CD4-positive, alpha-beta T cell treated with Interleukin-15 for 1 hour (primary cell): ENCODE results near the gene CTU2.

Source experiments
- DNase-seq: peaks from one replicate; pipeline ENCODE4 v3.0.0-alpha.2; 2020

Gene CTU2

DNA sequence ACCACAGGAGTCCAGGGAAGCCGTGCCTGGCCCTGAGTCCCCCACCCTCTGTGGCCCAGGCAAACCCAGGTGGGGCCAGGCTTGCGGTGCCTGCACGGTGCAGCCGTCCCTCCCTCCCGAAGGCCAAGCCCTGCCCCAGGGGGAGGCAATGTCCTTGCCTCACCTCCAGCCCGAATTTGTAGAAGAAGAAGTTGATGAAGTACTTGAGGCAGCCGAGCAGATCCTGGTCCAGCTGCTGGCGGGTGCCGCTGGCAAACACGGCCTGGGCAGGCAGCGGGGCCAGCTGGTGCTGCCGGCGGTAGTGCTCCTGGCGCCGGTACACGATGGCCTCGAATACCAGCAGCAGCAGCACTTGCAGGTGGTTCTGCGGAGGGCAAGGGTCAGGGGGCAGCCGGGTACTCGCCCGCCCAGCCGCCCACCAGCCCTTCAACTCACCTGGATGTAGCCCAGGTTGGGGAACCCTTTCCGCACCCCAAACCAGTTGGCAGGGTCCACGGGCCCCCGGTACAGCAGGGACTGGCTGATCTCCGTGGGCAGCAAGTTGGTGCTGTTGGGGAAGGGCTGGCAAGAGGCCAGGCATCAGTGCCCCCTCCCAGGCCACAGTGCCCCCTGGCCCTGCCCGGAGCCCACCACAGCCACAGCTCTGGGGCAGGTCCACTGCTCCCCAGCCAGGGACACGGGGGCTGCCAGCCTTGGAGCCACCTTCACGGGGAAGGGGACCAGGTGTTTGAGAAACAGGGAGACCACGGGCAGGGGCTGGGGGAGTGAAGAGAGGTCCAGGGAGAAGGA is 26.1 kb downstream of the CTU2 start:
- no peak for DNase-seq

DNA sequence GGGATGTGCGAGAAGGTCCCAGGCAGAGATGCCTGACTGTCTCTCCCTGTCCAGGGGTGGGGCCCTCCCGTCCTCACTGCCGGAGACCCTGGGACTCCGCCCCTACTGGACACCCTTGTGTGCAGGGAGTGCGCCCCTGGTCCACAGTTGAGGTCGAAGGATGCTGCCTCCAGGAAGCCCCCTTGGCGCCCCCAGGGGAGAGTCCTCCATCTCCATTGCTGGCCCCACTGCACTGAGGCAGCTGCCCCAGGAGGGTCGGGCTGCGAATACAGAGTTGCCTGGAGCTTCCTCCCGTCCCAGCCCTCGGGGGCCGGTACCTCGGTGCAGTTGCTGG is 26.6 kb downstream of the CTU2 start:
- no peak for DNase-seq

DNA sequence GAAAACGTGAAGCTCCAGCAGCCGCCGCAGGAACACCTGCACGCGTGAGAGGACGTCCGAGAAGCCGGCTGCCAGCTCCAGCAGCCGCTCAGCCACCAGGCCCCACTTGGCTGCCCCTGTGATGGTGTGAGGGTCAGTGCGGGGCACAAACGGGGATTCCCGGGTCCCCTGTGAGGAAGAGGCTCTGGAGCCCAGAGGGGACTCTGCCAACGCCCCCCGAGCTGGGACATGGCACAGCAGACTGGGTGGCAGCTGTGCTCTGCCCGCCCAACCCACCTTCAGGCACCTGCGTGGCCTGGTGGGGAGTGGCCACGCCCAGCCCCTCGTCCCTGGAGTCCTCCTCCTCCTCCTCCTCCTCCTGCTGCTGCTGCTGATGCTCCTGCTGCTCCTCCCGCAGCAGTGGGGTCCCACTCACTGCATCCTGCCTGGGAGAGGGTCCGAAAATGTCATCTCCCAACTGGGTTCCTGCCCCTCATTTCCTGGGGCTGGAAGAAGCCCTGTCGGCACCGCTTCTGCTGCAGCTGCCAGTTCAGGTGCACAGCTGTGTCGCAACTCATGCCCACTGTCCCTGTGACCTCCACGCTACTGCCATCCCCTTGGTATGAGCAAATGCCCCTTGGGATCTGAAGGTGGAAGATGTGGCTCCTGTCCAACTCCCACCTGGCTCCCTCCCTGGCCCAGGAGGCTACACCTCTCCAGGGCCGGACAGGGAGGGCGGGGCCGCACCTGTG is 27.5 kb downstream of the CTU2 start:
- no peak for DNase-seq

DNA sequence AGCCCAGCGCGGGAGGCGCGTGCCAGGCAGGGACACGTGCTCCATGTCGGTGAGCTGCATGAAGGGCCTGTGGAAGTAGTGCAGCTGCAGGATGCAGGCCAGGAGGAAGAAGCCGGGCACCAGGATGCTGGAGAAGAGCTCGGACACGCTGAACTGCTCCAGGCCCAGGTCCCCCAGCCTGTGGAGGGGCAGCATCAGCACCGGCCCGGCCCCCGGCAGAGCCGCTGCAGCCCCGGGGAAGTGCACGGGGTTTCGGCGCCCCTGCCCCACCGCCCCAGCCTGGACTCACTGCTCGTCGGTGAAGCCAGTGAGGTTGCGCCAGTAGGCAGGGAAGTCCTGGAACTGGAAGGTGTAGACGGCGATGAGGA is 28.0 kb downstream of the CTU2 start:
- DNase-seq = no peak

DNA sequence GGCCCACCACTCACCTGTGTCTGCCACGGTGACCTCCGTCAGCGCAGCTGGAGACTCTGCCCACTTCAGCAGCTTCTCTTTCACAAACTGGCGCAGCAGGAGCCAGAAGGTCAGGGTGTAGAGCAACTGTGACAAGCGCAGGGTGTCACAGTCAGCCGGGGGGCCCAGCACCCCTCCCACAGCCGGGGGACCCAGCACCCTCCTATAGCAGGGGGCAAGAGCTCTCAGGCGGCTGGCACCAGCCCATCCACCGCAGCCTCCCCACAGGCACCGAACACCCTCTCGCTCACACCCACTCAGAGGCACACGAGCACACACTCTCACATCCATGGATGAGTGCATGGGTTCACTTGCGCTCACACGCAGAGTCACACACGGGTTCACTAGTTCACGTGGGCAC is 28.8 kb downstream of the CTU2 start:
- DNase-seq = no peak

DNA sequence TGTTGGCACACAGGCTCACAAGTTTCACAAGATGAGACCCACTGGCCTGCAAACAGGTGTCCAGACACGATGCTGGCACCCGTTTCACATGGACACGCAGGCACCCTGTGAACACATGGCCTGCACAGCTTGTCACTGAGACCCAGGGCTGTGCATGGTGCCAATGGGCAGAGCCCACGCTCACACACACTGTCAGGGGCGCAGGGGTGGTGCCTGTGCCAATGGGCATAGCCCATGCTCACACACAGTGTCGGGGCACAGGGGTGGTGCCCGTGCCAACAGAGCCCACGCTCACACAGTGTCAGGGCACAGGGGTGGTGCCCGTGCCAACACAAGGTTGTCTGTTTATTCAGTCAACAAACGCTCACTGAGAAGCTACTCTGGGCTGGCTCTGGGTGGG is 29.3 kb downstream of the CTU2 start:
- DNase-seq = no peak

DNA sequence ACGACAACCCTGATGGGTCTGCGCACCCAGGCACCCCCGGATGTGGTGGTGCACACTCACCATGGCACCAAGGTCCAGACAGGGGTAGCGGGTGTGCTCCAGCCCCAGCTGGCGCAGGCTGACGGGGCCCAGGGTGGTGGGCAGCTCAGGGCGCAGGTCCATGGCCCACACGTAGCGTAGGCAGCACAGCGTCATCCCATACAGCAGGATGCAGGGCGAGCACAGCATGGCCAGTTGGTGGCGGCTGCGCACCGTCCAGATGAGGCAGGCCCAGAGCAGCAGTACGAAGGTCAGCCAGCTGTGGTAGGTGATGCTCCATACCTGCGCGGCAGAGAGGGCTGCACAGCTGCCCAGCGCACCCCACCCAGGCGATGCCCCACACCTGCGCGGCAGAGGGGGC is 29.8 kb downstream of the CTU2 start:
- no peak for DNase-seq

DNA sequence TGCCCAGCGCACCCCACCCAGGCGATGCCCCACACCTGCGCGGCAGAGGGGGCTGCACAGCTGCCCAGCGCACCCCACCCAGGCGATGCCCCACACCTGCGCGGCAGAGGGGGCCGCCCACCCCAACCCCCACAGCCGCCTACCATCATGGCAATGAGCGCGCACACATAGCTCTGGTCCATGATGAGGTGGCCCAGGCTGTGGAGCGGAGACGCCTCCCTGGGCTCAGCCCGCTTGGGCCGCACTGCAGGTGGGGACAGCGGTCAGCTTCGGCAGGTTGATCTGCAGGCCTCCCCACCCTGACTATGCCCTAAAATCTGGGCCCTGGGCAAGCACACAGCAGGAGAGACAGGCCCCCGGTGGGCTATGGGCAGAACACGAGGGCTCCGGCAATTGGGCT is 30.2 kb downstream of the CTU2 start:
- DNase-seq = no peak

DNA sequence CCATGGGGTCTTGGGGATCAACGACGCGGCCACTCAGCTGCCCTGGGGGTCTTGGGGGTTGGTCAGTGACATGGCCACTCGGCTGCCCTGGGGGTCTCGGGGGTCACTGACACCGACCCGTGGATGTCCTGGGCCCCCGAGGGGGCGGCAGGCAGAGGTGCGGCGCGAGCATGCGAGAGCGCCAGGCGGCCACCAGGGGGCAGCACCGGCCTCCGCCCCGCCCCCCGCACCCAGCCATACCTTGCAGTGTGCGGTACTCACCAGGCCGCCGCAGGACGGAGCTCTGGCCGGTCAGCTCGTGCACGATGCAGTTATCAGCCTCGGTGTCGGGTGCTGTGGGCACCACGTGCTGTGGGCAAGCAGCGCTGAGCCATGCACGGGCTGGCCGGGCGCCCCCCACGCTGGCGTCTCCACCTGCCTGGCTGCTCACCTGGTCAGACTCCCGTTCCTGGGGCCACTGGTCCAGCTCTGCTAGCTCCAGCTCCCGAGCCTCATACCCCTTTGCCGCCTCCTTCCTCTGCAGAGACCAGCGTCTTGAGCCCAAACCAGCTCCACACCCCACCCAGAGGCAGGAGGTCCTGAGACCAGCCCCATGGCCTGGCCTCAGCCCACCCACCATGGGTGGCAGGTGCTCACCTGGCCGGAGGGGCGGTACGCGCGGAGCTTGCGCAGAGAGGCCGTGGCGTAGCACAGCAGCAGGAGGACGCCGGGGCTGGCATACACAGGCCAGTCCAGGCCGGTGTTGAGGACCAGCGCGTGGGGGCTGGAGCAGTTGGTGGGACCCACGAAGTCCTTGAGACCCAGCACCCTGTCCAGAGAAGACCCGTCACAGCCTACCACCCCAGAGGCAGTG is 31.2 kb downstream of the CTU2 start:
- DNase-seq = peak; percentile 85

DNA sequence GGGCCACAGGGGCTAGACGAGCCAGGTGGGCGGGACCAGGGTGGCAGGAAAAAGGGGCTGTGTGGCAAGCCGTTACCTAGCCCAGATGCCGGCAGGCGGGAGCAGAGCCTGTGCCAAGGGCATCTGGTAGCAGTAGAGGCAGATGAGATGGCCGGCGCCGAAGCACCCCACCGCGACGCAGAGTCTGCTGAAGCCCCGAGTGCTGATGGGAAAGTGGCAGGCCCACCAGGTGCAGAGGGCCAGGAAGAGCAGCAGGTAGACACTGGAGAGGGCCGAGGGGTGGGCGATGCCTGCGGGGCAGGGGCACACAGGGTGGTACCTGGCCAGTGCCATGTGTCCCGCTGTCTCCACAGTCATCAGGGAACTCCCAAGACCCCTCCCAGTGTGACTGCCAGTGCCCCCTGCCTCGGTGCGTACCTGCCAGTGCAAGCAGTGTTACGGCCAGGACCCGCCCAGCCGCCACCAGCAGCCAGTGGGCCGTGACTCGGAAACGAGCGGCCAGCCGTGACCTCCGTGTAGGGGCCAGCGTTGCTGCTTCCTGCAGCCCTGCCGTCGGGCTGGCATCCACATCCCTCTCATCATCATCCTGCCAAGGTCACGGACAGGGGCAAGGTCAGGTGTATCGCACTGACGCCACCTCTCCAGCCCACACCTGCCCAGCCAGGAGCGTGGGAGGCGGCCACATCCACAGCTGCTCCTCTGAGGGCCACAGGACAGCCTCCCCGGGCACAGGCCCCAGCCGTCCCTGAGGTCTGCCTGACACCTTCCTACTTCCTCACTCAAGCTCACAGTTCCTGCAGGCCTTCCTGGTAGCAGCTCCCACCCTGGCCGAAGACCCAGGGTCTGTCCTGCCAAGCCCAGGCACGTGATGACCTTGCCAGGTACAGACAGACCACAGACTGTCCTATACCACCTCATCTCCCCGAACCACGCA is 32.1 kb downstream of the CTU2 start:
- DNase-seq = no peak

DNA sequence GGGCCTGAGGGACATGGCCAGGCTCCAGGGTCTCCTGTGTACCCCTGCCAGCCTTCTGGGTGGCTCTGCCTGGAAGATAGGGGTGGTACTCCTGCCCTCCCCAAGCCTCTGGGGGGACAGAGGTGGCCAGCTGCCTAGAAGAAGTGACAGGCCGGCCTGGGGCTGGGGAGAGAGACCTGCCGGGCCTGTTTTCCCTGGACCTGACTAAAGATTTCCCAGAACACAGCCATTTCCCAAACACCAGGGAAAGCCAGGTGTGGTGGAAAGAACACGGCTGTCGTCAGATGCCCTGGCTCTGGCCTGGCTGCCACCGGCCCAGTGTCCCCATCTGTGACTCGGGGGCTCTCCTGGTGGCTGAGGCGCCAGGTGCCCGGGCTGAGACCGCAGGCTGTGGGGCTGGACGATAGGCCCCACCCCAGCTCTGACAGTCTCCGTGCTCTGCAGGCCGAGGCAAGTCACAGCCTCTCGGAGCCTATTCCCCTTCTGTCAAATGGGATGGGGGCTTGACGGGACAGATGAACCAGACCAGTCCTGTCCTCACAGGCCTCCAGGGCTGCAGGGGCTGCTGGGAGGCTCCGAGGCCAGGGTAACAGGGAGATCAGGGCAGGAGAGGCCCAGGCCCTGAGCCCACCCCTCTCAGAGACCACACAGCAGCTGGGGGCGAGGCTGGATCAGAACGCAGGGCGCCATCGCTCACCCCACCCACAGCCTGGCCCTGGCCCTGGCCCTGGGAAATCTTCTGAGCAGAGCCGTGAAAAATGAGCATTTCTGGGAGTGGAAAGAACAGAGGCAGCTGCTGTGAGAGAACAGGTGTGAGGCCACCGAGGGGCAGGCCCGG is 33.1 kb downstream of the CTU2 start:
- DNase-seq = no peak

DNA sequence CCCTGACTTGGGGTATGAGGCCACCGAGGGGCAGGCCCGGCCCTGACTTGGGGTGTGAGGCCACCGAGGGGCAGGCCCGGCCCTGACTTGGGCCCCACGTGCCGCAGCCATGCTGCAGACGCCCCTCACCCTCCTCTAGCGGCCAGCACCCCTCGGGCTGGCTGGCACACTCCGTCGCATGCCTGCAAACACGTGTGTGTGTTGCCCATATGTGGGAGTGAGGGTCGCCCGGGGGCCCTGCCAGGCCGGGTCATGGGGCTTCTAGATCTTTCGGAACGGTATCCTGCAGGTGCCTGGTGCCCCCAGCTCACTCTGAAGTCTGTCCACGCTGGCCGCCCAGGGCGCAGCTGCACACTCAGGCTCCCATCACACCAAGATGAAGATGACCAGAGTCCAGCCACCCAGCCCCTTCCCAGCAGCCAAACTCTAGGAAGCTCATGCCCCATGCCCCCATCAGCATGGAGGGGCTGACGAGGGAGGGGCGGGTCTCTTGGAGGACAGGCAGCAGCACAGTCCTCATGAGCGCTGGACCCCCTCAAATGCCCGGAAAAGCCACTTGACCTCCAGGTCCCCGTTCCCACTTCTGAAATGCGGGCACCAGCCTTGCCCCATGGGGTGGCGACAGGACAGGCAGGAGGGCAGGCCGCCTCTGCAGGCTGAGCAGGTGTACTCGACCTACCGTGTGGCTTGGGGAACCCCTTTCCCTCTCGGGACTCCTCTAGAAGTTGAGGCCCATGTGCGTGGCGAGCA is 33.8 kb downstream of the CTU2 start:
- no peak for DNase-seq

DNA sequence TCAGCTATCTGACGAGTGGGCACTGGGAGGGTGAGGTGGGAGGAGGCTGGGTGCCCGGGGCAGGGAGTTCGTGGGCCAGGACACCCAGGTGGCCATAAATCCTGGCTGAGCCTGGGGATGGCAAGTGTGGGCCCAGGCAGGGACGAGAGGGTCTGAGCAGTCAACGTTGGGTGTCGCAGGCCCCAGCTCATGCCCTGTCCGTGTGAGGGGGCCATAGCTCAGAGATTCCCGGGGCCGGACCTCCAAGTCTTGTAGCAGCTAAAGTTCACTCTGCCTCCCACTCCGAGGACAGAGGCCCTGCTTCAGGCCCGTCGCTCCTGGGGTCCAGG is 34.4 kb downstream of the CTU2 start:
- no peak for DNase-seq

DNA sequence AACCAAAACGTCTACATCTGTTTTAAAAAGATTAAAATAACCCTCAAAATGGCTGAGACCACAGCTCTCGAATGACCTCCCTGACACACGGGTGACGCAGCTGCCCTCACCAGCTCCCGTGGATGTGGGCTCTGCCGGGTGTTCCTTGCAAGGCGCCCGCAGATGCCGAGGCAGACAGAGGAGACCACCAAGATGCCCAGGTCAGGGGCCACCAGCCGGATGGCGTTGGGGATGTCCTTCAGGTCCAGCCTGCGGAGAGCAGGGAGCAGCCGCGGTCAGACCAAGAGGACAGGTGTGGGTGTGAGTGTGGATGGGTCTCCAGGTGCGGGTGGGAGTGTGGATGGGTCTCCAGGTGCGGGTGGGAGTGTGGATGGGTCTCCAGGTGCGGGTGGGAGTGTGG is 35.1 kb downstream of the CTU2 start:
- no peak for DNase-seq

DNA sequence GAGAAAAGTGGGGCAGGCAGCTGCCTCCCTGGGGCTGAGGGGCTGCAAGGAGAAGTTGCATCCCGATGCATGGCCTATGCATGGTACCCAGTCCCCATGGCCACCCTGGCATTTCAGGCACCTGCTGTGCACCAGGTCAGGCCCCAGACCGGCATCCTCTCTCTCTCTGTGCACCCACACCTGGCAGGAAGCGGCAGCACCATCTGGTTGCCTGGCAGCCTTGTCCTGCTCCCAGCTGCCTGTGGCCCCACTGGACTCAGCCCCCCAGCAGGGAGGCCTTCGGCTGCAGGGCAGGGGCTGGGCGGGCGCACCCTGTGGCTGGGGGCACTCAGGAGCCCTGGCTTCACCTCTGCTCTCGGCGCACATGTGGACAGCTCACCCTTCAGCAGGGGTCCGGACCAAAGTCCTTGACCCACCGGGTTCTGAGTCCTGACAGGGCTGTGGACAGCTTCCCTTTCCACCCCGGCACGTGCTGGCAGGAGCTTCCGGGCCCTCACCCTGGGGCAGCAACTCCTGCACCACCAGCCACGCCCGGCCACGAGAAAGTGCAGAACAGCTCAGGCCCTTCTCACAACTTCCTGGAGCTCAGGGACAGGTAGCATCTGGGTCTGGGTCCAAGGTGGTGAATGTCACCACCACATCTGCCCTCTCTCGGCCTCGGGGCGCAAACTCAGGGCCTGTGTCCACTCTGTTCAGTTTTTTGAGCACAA is 36.7 kb downstream of the CTU2 start:
- no peak for DNase-seq

DNA sequence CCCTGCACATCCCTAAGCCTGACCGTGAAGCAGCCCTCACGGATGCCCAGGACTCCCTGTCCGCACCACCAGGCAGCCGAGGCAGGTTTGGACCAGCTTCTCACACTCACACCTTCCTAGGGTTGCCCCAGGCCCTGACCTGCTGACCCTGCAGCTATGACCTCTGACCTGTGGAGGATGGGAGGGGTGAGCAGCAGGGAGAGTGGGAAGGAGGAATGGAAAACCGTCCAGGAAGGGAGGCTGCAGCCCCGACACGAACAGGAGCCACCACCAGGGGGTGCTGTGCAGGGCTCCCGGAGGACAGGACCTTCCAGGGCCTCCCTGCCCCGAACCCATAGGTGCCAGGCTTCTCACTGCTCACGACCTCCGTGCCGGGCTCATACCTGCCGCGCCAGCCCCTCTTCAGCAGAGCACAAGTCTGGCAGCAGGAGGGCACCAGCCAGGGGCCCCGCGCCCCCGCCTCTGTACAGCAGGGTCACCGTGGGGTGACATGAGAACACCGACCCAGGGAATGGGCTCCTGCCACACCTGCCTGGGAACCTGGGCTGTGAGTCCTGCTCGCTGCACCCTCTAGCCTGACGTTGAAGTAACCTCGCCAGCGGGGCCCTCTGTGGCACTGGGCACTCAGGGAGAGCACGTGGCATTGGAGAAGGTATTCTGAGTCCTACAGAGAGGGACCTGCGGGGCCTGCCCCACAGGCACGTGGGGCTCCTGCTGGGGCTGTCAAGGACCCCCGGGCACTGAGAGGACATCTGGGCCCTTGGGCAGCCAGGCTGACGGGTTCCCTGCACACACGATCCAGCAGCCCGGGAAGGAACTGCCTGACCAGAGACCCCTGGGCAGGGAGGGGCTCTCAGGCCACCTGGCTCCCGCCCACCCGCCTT is 37.6 kb downstream of the CTU2 start:
- peak; percentile 63 for DNase-seq

DNA sequence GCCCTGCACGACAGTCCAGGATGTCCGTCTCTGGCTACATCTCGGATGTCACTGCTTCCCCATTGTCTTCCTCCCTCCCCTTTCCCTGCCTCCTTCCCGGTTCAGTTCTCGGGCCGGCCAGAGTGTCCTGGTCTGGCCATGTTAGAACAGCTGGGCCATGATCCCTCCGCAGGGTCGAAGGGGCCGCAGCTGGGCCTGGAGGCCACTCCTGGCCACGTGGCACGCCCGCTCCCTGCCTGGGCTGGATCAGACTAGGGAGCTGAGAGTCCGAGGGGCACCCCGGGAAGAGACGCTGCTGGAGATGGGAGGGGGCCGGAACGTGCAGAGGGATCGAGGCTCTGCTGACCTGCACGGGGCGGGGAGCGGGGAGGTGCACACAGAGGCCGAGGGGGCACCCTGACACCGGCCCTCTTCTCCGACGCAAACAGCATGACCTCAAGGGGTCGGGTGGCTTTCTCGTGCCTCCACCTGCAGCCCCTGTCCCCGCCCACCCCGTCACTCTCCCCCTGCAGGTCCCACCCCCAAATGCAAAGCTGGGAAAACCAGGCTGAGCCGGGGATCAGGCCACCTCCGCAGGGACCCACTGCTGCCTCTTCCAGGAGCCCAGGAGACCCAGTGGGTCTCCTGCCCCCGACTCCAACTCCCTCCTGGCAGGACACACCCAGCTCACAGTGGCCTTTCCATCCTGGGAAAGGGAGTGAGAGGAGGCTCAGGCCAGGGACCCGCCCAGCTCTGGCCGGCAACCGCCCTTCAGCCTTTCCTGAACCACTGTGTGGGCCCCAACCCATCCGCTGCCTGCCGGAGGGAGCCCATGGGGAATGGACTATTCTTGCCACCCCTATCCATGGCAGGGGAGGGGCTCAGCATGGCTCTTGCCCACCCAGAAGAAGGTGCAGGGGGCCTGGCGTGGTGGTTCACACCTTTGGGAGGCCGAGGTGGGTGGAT is 38.5 kb downstream of the CTU2 start:
- DNase-seq = no peak

DNA sequence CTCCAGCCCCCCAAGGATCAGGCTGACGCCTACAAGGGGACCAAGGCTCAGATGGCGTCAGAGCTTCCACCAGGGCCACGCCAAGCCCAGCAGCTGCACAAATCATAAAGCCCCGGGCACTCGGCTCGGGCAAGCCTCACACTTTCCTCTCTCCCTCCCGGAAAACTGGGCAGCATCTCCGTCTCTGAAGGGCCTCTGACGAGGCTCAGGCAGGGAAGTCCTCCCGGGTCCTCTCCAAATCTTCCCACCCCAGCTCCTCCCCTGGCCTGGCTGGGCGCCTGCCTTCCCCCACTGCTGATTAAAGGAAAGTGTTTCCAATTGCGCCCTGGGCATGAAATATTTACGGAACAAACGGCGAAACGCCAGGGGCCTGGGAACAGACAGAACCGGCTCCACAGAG is 40.2 kb downstream of the CTU2 start:
- no peak for DNase-seq
